OCI-LY3 (cell line): ENCODE results near the gene ARHGAP18.

Source experiments
- H2AFZ ChIP-seq: fragments of 200-600, 300-600 bp; shearing (Covaris generic); 2 replicates; pipeline ENCODE4 v1.6.0; 2014; ENCODE audit warnings: antibody characterized with exemption, low read depth, low read length
- H3K27ac ChIP-seq: fragments of 200-600, 300-600 bp; sonication (generic); 2 replicates; pipeline ENCODE4 v1.5.1; 2014; ENCODE audit warnings: mild to moderate bottlenecking, low read length, moderate library complexity, mixed read lengths
- H3K27me3 ChIP-seq: fragments of 200-600, 300-600 bp; sonication (generic); 2 replicates; pipeline ENCODE4 v1.6.1; 2014; ENCODE audit warnings: low read depth, low read length, mixed read lengths
- H3K36me3 ChIP-seq: fragments of 200-600, 300-600 bp; sonication (generic); replicated peaks from 2 replicates; pipeline ENCODE3; 2014; ENCODE audit warnings: low read depth, low read length, mixed read lengths
- H3K4me1 ChIP-seq: fragments of 300-600, 200-600 bp; sonication (generic); 2 replicates; pipeline ENCODE4 v1.6.1; 2014; ENCODE audit warnings: low read length, mixed read lengths
- H3K4me2 ChIP-seq: fragments of 200-600, 300-600 bp; sonication (generic); 2 replicates; pipeline ENCODE4 v1.6.1; 2014; ENCODE audit warnings: low read length, mixed read lengths
- H3K4me3 ChIP-seq: fragments of 300-600, 200-600 bp; sonication (generic); 2 replicates; pipeline ENCODE4 v1.5.1; 2014; ENCODE audit warnings: antibody characterized with exemption, mild to moderate bottlenecking, low read length, moderate library complexity
- H3K79me2 ChIP-seq: fragments of 300-600, 200-600 bp; shearing (Covaris generic); 2 replicates; pipeline ENCODE4 v1.6.1; 2014; ENCODE audit warnings: mild to moderate bottlenecking, low read length, mixed read lengths
- H3K9ac ChIP-seq: fragments of 300-600, 200-600 bp; shearing (Covaris generic); 2 replicates; pipeline ENCODE4 v1.6.0; 2014; ENCODE audit warnings: mild to moderate bottlenecking, low read length, moderate library complexity
- H3K9me3 ChIP-seq: fragments of 200-600, 300-600 bp; shearing (Covaris generic); 2 replicates; pipeline ENCODE4 v1.6.1; 2014; ENCODE audit warnings: low read length, mixed read lengths; ENCODE audit not compliant: insufficient read depth
- H4K20me1 ChIP-seq: fragments of 200-600, 300-600 bp; sonication (generic); 2 replicates; pipeline ENCODE4 v1.6.1; 2016; ENCODE audit warnings: low read length, mixed read lengths; ENCODE audit not compliant: insufficient read depth
- EZH2phosphoT487 ChIP-seq: fragments of 200-600 bp; shearing (Covaris generic); IDR thresholded peaks from 2 replicates; pipeline ENCODE4 v1.6.1; 2018; ENCODE audit warnings: antibody characterized with exemption, mixed run types, low read depth
- TF ChIP-seq, protein P1 (sequence below): fragments of 200-600, 300-600 bp; sonication (generic); IDR thresholded peaks from 2 replicates; pipeline ENCODE4 v1.5.1; 2014; ENCODE audit warnings: antibody characterized with exemption, low read length, low read depth

Gene ARHGAP18

GRCh38 chr6:129660346-129660676 is 49.7 kb downstream of the ARHGAP18 start:
- H3K27ac ChIP-seq: no peak overlapping the region; the same call in 1 of the 2 replicates
- H3K4me2 ChIP-seq: no peak overlapping the region

DNA sequence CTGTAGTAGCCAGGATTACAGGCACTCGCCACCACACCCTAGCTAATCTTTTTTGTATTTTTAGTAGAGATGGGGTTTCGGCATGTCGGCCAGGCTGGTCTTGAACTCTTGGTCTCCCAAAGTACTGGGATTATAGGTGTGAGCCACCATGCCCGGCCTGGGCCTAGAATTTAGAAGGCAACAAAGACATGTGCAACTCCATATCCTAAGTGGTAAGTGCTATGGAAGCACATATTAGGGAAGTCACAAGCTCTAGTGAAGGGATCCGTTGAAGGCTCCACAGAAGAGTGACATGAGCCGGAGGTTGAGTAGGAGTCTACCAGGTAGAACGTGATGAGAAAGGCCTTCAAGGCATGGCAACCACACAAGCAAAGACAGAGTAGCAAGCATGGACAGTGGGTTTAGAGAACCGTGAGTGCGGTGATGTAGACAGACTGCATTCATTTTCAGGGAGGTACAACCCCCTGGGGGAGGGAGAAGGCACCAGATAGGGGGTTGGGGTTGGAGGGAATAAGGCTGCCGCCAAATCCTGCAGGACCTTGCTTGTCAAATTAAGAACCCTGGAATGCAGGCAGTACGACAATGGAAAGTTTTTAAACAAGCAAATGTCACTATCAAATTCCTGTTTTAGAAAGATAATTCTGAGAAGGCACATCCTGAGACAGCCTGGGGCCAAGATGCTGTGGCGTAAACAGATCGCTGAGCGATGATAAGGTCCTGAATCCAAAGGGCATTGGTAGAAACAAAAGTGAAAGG is 50.2 kb downstream of the ARHGAP18 start:
- H3K9ac ChIP-seq: no peak overlapping the region
- H3K27me3 ChIP-seq: no peaks in the 10 kb centered on the region
- peaks cover 10% of the 10 kb centered on the region for H3K79me2 ChIP-seq
- no peaks in the 10 kb centered on the region for H3K9me3 ChIP-seq
- peaks cover 2% of the 10 kb centered on the region for H3K36me3 ChIP-seq
- no peaks in the 10 kb centered on the region for H4K20me1 ChIP-seq
- H3K4me2 ChIP-seq: no peak overlapping the region
- H3K4me3 ChIP-seq: no peak overlapping the region
- no peak overlapping the region for H3K27ac ChIP-seq
- H2AFZ ChIP-seq: no peak overlapping the region
- TF ChIP-seq, protein P1, sequence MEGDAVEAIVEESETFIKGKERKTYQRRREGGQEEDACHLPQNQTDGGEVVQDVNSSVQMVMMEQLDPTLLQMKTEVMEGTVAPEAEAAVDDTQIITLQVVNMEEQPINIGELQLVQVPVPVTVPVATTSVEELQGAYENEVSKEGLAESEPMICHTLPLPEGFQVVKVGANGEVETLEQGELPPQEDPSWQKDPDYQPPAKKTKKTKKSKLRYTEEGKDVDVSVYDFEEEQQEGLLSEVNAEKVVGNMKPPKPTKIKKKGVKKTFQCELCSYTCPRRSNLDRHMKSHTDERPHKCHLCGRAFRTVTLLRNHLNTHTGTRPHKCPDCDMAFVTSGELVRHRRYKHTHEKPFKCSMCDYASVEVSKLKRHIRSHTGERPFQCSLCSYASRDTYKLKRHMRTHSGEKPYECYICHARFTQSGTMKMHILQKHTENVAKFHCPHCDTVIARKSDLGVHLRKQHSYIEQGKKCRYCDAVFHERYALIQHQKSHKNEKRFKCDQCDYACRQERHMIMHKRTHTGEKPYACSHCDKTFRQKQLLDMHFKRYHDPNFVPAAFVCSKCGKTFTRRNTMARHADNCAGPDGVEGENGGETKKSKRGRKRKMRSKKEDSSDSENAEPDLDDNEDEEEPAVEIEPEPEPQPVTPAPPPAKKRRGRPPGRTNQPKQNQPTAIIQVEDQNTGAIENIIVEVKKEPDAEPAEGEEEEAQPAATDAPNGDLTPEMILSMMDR: no peak
- no peak for TF ChIP-seq EZH2phosphoT487
- peaks cover 90% of the 10 kb centered on the region for H3K4me1 ChIP-seq

More at GRCh38 chr6:129660346-129660676, 49.7 kb downstream of the ARHGAP18 start:
- Histone ChIP-seq H3K79me2 (peaks cover 10% of the 10 kb centered on the region), H3K9me3 (no peaks in the 10 kb centered on the region), H3K4me1 (peaks cover 93% of the 10 kb centered on the region), H3K27me3 (no peaks in the 10 kb centered on the region), H3K4me3 (no peak overlapping the region), H3K36me3 (peaks cover 2% of the 10 kb centered on the region), H2AFZ (no peak overlapping the region), H4K20me1 (no peaks in the 10 kb centered on the region), H3K9ac (no peak overlapping the region)
- TF ChIP-seq, protein P1: no peak
- TF ChIP-seq EZH2phosphoT487: no peak

GRCh38 chr6:129659167-129659566 is 50.8 kb downstream of the ARHGAP18 start:
- Histone ChIP-seq H3K27me3 (no peaks in the 10 kb centered on the region), H3K9me3 (no peaks in the 10 kb centered on the region), H3K4me2 (no peak overlapping the region), H3K36me3 (peaks cover 2% of the 10 kb centered on the region), H4K20me1 (no peaks in the 10 kb centered on the region), H3K9ac (no peak overlapping the region), H3K79me2 (peaks cover 10% of the 10 kb centered on the region), H3K4me1 (peaks cover 84% of the 10 kb centered on the region), H3K27ac (no peak overlapping the region), H2AFZ (no peak overlapping the region), H3K4me3 (no peak overlapping the region)
- TF ChIP-seq, protein P1: no peak
- TF ChIP-seq EZH2phosphoT487: no peak

DNA sequence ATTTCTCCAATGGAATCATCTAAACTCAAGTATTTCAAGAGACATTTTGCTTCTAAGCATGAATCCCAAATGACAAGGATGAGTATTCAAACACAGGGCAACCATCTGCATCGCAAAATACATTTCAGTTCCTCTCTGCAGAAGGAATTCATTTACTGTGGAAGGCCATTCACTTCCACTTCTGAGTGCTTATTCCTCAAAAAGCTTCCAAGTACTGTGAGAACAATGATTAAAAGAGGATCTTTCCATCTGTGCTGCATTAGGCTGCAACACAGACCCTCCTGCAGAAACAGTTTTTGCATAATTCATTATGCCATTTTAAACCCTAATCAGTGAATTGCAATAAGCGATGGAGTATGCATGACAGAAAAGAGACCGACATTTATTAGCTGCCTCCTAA is 52.5 kb downstream of the ARHGAP18 start:
- no peak overlapping the region for H3K4me3 ChIP-seq

More for the DNA sequence above, 52.5 kb downstream of the ARHGAP18 start:
- Histone ChIP-seq H3K36me3 (peaks cover 2% of the 10 kb centered on the region), H2AFZ (no peak overlapping the region), H3K27me3 (no peaks in the 10 kb centered on the region), H3K79me2 (0 out of 2 replicates have a peak, but pooled peaks cover 3% of the 10 kb centered on the region), H3K9ac (no peak overlapping the region), H3K9me3 (no peaks in the 10 kb centered on the region), H3K4me2 (peak overlapping the region; percentile 53), H4K20me1 (no peaks in the 10 kb centered on the region), H3K27ac (peak overlapping the region; percentile 57), H3K4me1 (peaks cover 83% of the 10 kb centered on the region)
- TF ChIP-seq EZH2phosphoT487: no peak
- TF ChIP-seq, protein P1: no peak
